B cell (primary cell): ENCODE measurements around the gene MTF1. TPM values are rescaled to one million over a fixed set of nuclear protein-coding genes. Genes with fewer than 3 reads are reported as not detected.
A peak's percentile ranks its signal among the peaks of the same experiment; 100 is the strongest.

Source experiments
- ATAC-seq: fragments of 200-7000 bp; cut with Tn5 transposase; one replicate; pipeline ENCODE4 v1.10.0; 2021; ENCODE audit warnings: low read depth, mild to moderate bottlenecking, moderate number of reproducible peaks, moderate library complexity
- CTCF ChIA-PET: fragments of 350-600 bp; sonication (Branson Sonifier 250); formaldehyde crosslinking; loops from one replicate; lab custom pipeline; 2021; ENCODE audit warnings: antibody characterized with exemption, inconsistent platforms; lab: Charles Lee
- POLR2A ChIA-PET: fragments of 350-600 bp; sonication (Branson Sonifier 250); formaldehyde crosslinking; loops from one replicate; lab custom pipeline; 2021; ENCODE audit warnings: antibody characterized with exemption; lab: Charles Lee
- DNase-seq: peaks from one replicate; pipeline ENCODE4 v3.0.0; 2013
- H2AFZ ChIP-seq: 2 replicates; pipeline ENCODE4 v1.6.1; 2012; ENCODE audit warnings: mild to moderate bottlenecking, low read depth, low read length; ENCODE audit not compliant: insufficient read depth, poor library complexity, severe bottlenecking
- H3K27ac ChIP-seq, 2 donors: 1 replicate in 1 of 2; 2 replicates in 1 of 2; pipeline ENCODE4 v1.5.1; 2012 to 2013; ENCODE audit warnings: low read length in 2 of 2, mild to moderate bottlenecking in 2 of 2, moderate library complexity in 1 of 2
- H3K27me3 ChIP-seq, 4 experiments: fragments of 200-600 bp in 1 of 4; sonication (generic) in 1 of 4; replicated peaks in 1 of 4; 1 replicate in 2 of 4; 2 replicates in 2 of 4; pipeline versions ENCODE4 v1.6.1 to v1.7.0; 2013 to 2016; ENCODE audit warnings: low read length in 3 of 4, mild to moderate bottlenecking in 2 of 4, mixed read lengths in 1 of 4, moderate library complexity in 1 of 4; ENCODE audit not compliant: insufficient read depth in 4 of 4, control insufficient read depth in 3 of 4; ENCODE audit errors: control extremely low read depth in 1 of 4
- H3K36me3 ChIP-seq, 2 experiments: replicated peaks in 1 of 2; 1 replicate in 1 of 2; 2 replicates in 1 of 2; pipeline versions ENCODE4 v1.6.1 to v1.7.1; 2013; ENCODE audit warnings: low read length in 1 of 2; ENCODE audit not compliant: insufficient read depth in 2 of 2, control insufficient read depth in 1 of 2; ENCODE audit errors: control extremely low read depth in 1 of 2, extremely low read depth in 1 of 2
- H3K4me1 ChIP-seq, 2 donors: fragments of 200-600 bp in 1 of 2; sonication (generic) in 1 of 2; 1 replicate in 1 of 2; 2 replicates in 1 of 2; pipeline versions ENCODE4 v1.5.1 to v1.6.1; 2013 to 2017; ENCODE audit warnings: low read length in 2 of 2; ENCODE audit not compliant: control insufficient read depth in 2 of 2, insufficient read depth in 2 of 2
- H3K4me2 ChIP-seq: replicated peaks from 2 replicates; pipeline ENCODE3; 2012; ENCODE audit warnings: mild to moderate bottlenecking, low read depth, low read length; ENCODE audit not compliant: poor library complexity, severe bottlenecking
- H3K4me3 ChIP-seq, 5 experiments: fragments of 200-600 bp in 1 of 5; sonication (generic) in 1 of 5; 1 replicate in 3 of 5; 2 replicates in 2 of 5; pipeline versions ENCODE4 v1.5.1 to v1.7.0; 2011 to 2016; ENCODE audit warnings: low read length in 4 of 5, mild to moderate bottlenecking in 4 of 5, low read depth in 2 of 5, control low read depth in 1 of 5, moderate library complexity in 1 of 5; ENCODE audit not compliant: insufficient read depth in 1 of 5; ENCODE audit errors: control extremely low read depth in 1 of 5, extremely low read depth in 1 of 5
- H3K79me2 ChIP-seq: fragments of 200-600 bp; sonication (generic); one replicate; pipeline ENCODE4 v1.6.0; 2016; ENCODE audit warnings: low read length; ENCODE audit not compliant: control insufficient read depth, insufficient read depth
- H3K9ac ChIP-seq: fragments of 200-600 bp; sonication (generic); 2 replicates; pipeline ENCODE4 v1.6.1; 2017; ENCODE audit warnings: mild to moderate bottlenecking, low read length, moderate library complexity
- H3K9me3 ChIP-seq, 3 donors: one replicate each; pipeline versions ENCODE4 v1.6.1 to v1.7.1; 2013; ENCODE audit warnings: low read length in 2 of 3; ENCODE audit not compliant: control insufficient read depth in 2 of 3, insufficient read depth in 1 of 3; ENCODE audit errors: control extremely low read depth in 1 of 3
- H4K20me1 ChIP-seq: 2 replicates; pipeline ENCODE4 v1.6.0; 2012; ENCODE audit warnings: mild to moderate bottlenecking, low read length; ENCODE audit not compliant: insufficient read depth, control insufficient read depth, poor library complexity, severe bottlenecking
- H3K27ac Mint-ChIP-seq: one replicate; pipeline ENCODE4 v1.8.0; 2021; ENCODE audit warnings: mixed read lengths
- H3K27me3 Mint-ChIP-seq: one replicate; pipeline ENCODE4 v1.8.0; 2021; ENCODE audit warnings: mixed read lengths
- H3K4me1 Mint-ChIP-seq: one replicate; pipeline ENCODE4 v1.8.0; 2021; ENCODE audit warnings: mixed read lengths
- H3K4me3 Mint-ChIP-seq: one replicate; pipeline ENCODE4 v1.8.0; 2021; ENCODE audit warnings: mixed read lengths
- H3K9me3 Mint-ChIP-seq: one replicate; pipeline ENCODE4 v1.8.0; 2022; ENCODE audit warnings: mixed read lengths; ENCODE audit not compliant: insufficient read depth
- CTCF ChIP-seq: fragments of 200-600 bp; IDR thresholded peaks from one replicate; pipeline ENCODE4 v1.8.0; 2022; ENCODE audit warnings: antibody characterized with exemption, mild to moderate bottlenecking
- EZH2 ChIP-seq: IDR thresholded peaks from 2 replicates; pipeline ENCODE4 v1.6.1; 2012; ENCODE audit warnings: borderline replicate concordance, low read depth, mild to moderate bottlenecking, moderate library complexity, low read length; ENCODE audit not compliant: insufficient read depth, poor library complexity, severe bottlenecking
- WGBS: methylation state at CpG from one replicate; pipeline ENCODE4 v1.1.5; 2013; ENCODE audit warnings: missing lambda C conversion rate; ENCODE audit not compliant: insufficient coverage; 5-methylcytosine and 5-hydroxymethylcytosine counted together
- intact Hi-C: fragments of 100-400 bp; cut with micrococcal nuclease; formaldehyde crosslinking; loops from one replicate; pipeline ENCODE4 v1.10.0; 2022
- polyA plus RNA-seq: library from polyadenylated mRNA; depleted of rRNA; stranded (reverse); fragments of >200 nt; gene quantifications from 2 replicates; pipeline ENCODE4 v1.2.3, GENCODE V29; 2012
- total RNA-seq, 2 donors: library from RNA; stranded (reverse); fragments of 120-200 nt in 1 of 2; gene quantifications; 1 replicate in 1 of 2; 2 replicates in 1 of 2; pipeline versions ENCODE4 v1.2.3 to v1.2.4, GENCODE V29; 2013 to 2022

The MTF1 gene
- total and polyA plus RNA-seq, 2 donors (not counting 1 experiment from before 2014, with no cell fraction given): 6.2 to 36.7 TPM

DNA sequence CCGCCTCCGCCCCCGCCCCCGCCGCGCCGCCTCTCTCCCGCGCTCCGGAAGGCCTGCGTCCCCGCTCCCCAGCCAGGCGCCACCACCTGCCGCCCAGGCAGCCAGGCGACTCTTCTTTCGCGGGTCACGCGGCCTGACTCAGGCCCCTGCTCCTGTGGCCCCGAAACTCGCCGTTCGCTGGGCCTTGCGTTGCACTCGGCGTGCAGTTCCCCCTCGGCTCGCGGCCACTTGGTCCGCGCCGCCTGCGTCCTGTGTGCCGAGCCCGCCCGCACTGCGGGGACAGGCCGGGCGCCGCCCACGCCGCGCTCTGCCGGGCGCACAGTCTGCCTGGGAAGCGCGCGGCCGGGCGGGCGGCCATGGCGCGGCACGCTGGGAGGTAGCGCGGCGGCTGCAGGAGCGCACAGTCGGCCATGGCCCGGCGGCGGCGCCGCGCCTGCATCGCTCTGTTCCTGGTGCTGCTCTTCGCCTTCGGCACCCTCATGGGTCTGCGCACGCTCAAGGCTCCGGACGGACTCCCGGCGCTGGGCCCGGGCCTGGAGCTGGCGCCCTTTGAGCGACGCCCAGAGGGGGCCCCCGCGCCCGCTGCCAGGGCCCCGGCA, 65.5 kb downstream of the MTF1 start, which contains the start of gene MANEAL:
MANEAL (plus strand) TSS at position 75 of the 599 bp plus-strand sequence; CDS start at position 411, 336 bp downstream.
- H3K27ac ChIP-seq: no peak within 1 kb of the TSS
- DNase-seq: peak; percentile 71
- peak within 1 kb of the TSS; percentile 63 for H3K9ac ChIP-seq
- ATAC-seq: peak; percentile 90
- peaks cover 0 to 17% (median 1%) of the 10 kb centered on the region in 4 experiments for H3K27me3 ChIP-seq
- no peak for TF ChIP-seq EZH2
- TF ChIP-seq CTCF: no peak
- H3K4me1 Mint-ChIP-seq: peaks cover 18% of the 10 kb centered on the region
- peak within 1 kb of the TSS; percentile 53 for H3K27ac Mint-ChIP-seq
- H3K9me3 ChIP-seq: no peaks in the 10 kb centered on the region
- intact Hi-C loops: loop anchor here (2.0 to 5.0 kb wide), 2 partner anchors 17 to 102 kb away; partner anchors contain the start of gene CDCA8
- POLR2A ChIA-PET: interaction anchor here (1.2 kb wide), 1 partner anchor 105 kb away, joined by 3 read pairs; no protein-coding TSS in a partner anchor
- peaks cover 12% of the 10 kb centered on the region for H3K27me3 Mint-ChIP-seq
- CTCF ChIA-PET: no interaction called here
- H3K9me3 Mint-ChIP-seq: no peaks in the 10 kb centered on the region
- peaks cover 11% of the 10 kb centered on the region for H4K20me1 ChIP-seq
- H3K4me1 ChIP-seq: peaks cover 15 to 18% of the 10 kb centered on the region in 2 donors
- no peaks in the 10 kb centered on the region for H3K79me2 ChIP-seq
- peak within 1 kb of the TSS; percentile 93 for H3K4me2 ChIP-seq
- H3K4me3 ChIP-seq: peak within 1 kb of the TSS in 4 of 5 experiments; percentile 40 to 66 (median 62)
- peak within 1 kb of the TSS; percentile 84 for H2AFZ ChIP-seq
- peaks cover 0 to 2% of the 10 kb centered on the region in 2 experiments for H3K36me3 ChIP-seq
- H3K4me3 Mint-ChIP-seq: peak within 1 kb of the TSS; percentile 85
- WGBS: under 1% methylated on average over 72 of the region's 82 CpGs
